Suppressor macrophage treated with lipopolysaccharide for 4 hours (primary cell): ENCODE data around the gene ASPHD1.

ENCODE experiments used
- DNase-seq: peaks from one replicate; pipeline ENCODE4 v3.0.0-alpha.2; 2020

The ASPHD1 gene

GRCh38 chr16:29950806-29951461, 50.6 kb downstream of the ASPHD1 start:
- DNase-seq = no peak

- DNase-seq = no peak
These were observed 51.5 kb downstream of the ASPHD1 start for GRCh38 chr16:29951625-29952365.
